ENCODE data around the gene MSANTD1. TPM values are rescaled to one million over a fixed set of nuclear protein-coding genes. Genes with fewer than 3 reads are reported as not detected.

The MSANTD1 gene
- total RNA-seq, 1 experiment from 2014 or later, result 0.77 TPM

DNA sequence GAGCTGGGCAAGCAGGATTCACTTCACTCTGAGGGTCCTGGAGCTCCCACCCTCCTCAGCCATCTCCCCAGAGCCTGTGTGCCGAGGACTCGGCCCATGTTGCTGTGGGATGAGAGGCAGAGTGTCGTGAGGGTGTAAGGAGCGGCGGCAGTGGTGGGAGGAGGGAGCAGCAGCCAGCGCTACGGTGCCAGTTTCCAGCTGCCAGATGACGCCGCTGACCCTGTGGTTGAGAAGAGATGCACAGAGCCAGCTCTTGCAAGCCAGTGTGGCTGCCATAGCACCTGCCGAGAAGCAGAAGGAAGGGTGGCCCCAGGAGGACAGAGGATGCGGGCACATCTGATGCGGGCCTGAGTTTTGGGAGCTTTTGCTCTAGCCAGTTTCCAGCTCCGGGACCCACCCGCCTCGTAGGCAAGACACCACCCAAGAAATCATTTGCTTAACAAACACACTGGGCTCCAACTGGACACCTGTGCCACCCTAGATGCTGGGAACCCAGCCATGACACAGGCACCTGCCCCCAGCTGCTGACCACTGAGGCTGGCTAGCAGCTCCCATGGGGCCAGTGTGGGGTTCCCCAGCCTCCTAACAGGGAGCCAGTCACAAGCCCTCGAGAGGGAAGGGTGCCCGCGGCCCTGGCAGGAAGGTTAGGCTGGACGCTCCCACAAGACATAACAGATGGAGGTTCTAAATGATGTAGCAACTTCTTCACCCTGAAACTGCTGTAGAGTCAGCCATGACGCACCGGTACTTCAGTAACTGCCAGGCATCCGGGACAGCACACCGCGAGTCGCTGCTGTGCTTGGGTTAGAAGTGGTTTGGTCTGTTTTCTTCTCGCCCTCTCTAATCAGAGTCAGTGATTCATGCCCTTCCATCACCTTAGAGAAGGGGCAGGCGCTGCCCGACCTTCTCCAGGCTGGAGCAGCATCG, 8.9 kb downstream of the MSANTD1 start:
- H3K4me2 ChIP-seq (ENCODE audit: low read length), result peak overlapping the region; percentile 54
- TF ChIP-seq, protein P1, sequence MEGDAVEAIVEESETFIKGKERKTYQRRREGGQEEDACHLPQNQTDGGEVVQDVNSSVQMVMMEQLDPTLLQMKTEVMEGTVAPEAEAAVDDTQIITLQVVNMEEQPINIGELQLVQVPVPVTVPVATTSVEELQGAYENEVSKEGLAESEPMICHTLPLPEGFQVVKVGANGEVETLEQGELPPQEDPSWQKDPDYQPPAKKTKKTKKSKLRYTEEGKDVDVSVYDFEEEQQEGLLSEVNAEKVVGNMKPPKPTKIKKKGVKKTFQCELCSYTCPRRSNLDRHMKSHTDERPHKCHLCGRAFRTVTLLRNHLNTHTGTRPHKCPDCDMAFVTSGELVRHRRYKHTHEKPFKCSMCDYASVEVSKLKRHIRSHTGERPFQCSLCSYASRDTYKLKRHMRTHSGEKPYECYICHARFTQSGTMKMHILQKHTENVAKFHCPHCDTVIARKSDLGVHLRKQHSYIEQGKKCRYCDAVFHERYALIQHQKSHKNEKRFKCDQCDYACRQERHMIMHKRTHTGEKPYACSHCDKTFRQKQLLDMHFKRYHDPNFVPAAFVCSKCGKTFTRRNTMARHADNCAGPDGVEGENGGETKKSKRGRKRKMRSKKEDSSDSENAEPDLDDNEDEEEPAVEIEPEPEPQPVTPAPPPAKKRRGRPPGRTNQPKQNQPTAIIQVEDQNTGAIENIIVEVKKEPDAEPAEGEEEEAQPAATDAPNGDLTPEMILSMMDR (conservative IDR thresholded peaks at IDR 0.05; ENCODE audit: low read depth, low read length), result no peak
- TF ChIP-seq EZH2phosphoT487 (IDR thresholded peaks at IDR 0.05; ENCODE audit: borderline replicate concordance, low read length) (no peak), EZH2 (IDR thresholded peaks at IDR 0.05; ENCODE audit: low read length, unreplicated experiment) (no peak)
- no peaks in the 10 kb centered on the region for H4K20me1 ChIP-seq (ENCODE audit: low read length)
- H3K9ac ChIP-seq (ENCODE audit: low read length), result no peak overlapping the region
- H2AFZ ChIP-seq (ENCODE audit: low read length), result peak overlapping the region; percentile 42
- no peaks in the 10 kb centered on the region for H3K79me2 ChIP-seq (ENCODE audit: low read length)
- no peaks in the 10 kb centered on the region for H3K36me3 ChIP-seq (ENCODE audit: low read depth, low read length)
- no peaks in the 10 kb centered on the region for H3F3A ChIP-seq (ENCODE audit: low read length, unreplicated experiment)
- no peaks in the 10 kb centered on the region for H3K9me2 ChIP-seq (replicated peaks; ENCODE audit: low read length)
- BruUV-seq (replicated peaks), result no TSS peak
- H3K4me1 ChIP-seq (ENCODE audit: insufficient read depth, low read length), result peaks cover 26% of the 10 kb centered on the region
- no peaks in the 10 kb centered on the region for H3K27me3 ChIP-seq (ENCODE audit: low read length)
- peak overlapping the region; percentile 60 for H3K27ac ChIP-seq (ENCODE audit: low read length)
- no peak overlapping the region for H3K4me3 ChIP-seq (ENCODE audit: low read length)
- H3K9me3 ChIP-seq (ENCODE audit: low read length), result no peaks in the 10 kb centered on the region
- DNase-seq (peak; percentile 72), ATAC-seq (peak; percentile 83)
- CTCF ChIA-PET, result no interaction called here
- POLR2A ChIA-PET (ENCODE audit: unreplicated experiment), result no interaction called here
- intact Hi-C loops (cut with micrococcal nuclease), result no loop called here

DNA sequence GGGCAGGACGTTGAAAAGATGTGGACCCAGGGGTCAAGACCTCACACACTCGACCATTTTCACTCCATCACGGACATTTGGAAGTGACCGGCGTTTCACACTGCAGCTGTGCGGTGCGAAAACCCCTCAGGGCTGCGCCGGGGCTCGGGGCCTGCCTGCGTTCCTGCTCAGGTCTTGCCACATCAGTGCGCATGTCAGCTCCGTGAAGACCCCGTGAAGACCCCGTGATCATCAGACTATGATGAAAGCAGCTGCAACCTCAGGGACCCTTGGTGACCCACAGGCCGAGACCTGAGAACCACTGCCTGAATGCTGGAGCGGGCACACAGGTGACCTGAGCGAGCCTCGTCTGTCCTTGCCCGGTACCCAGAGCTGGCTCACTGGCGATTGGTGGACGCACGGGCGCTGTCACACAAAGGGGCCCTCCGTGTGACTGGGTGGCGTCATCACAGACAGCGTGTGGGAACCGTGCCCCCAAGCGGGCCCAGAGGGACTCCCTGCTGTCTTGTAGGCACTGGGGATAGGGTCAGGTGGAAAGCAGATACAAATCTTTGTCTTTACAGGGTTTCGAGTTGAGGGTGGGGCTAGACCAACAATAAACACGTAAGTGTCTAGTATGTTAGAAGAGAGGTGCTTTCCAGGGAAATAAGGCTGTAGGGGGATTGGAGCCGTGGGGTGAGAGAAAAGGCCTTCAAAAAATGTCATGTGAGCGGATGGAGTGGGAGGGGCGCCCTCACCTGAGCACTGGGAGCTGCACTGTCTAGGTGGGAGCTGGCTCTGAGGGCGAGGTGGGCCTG, 12.7 kb downstream of the MSANTD1 start:
- no peak overlapping the region for H3K4me2 ChIP-seq (ENCODE audit: low read length)
- intact Hi-C loops (cut with micrococcal nuclease), result no loop called here
- H3K9me3 ChIP-seq (ENCODE audit: low read length), result no peaks in the 10 kb centered on the region
- no peak overlapping the region for H2AFZ ChIP-seq (ENCODE audit: low read length)
- peaks cover 19% of the 10 kb centered on the region for H3K4me1 ChIP-seq (ENCODE audit: insufficient read depth, low read length)
- ATAC-seq (no peak), DNase-seq (no peak)
- no peaks in the 10 kb centered on the region for H4K20me1 ChIP-seq (ENCODE audit: low read length)
- H3K9me2 ChIP-seq (replicated peaks; ENCODE audit: low read length), result no peaks in the 10 kb centered on the region
- no peak for TF ChIP-seq EZH2 (IDR thresholded peaks at IDR 0.05; ENCODE audit: low read length, unreplicated experiment)
- TF ChIP-seq, protein P1 (conservative IDR thresholded peaks at IDR 0.05; ENCODE audit: low read depth, low read length), result no peak
- no peak for TF ChIP-seq EZH2phosphoT487 (IDR thresholded peaks at IDR 0.05; ENCODE audit: borderline replicate concordance, low read length)
- no peak overlapping the region for H3K4me3 ChIP-seq (ENCODE audit: low read length)
- H3K79me2 ChIP-seq (ENCODE audit: low read length), result no peaks in the 10 kb centered on the region
- H3K36me3 ChIP-seq (ENCODE audit: low read depth, low read length), result no peaks in the 10 kb centered on the region
- no peaks in the 10 kb centered on the region for H3F3A ChIP-seq (ENCODE audit: low read length, unreplicated experiment)
- ChIA-PET CTCF (no interaction called here), POLR2A (ENCODE audit: unreplicated experiment) (no interaction called here)
- no peak overlapping the region for H3K9ac ChIP-seq (ENCODE audit: low read length)
- no TSS peak for BruUV-seq (replicated peaks)
- no peaks in the 10 kb centered on the region for H3K27me3 ChIP-seq (ENCODE audit: low read length)
- no peak overlapping the region for H3K27ac ChIP-seq (ENCODE audit: low read length)

Measured in PC-3 (cell line).